UCSD-AML1 (cell line): ENCODE measurements around the gene WDFY3.
"Not testable (repeated sequence)": the region's sequence is repeated elsewhere in the genome, so short reads cannot be mapped to it uniquely, and the experiment has no call there.

Source experiments
- DNase-seq: peaks from one replicate; lab custom pipeline; 2025; ENCODE audit not compliant: unreplicated experiment; lab: John Stamatoyannopoulos, UW

WDFY3 gene

GRCh38 chr4:84681486-84682274 is 284.8 kb downstream of the WDFY3 start:
- peak; percentile 21 for DNase-seq

- no peak for DNase-seq
Observed at GRCh38 chr4:84680956-84681355, 285.5 kb downstream of the WDFY3 start.

GRCh38 chr4:84678976-84679744 is 287.3 kb downstream of the WDFY3 start:
- no peak for DNase-seq

GRCh38 chr4:84677995-84678394 is 288.5 kb downstream of the WDFY3 start:
- no peak for DNase-seq

GRCh38 chr4:84677093-84677492 is 289.4 kb downstream of the WDFY3 start:
- DNase-seq: no peak

- DNase-seq: no peak
Observed at GRCh38 chr4:84673475-84674240, 292.8 kb downstream of the WDFY3 start.

GRCh38 chr4:84672177-84672576 is 294.3 kb downstream of the WDFY3 start:
- DNase-seq: no peak

- no peak for DNase-seq
Observed at GRCh38 chr4:84669201-84669600, 297.3 kb downstream of the WDFY3 start.

GRCh38 chr4:84666439-84666838 is 300.1 kb downstream of the WDFY3 start:
- no peak for DNase-seq

GRCh38 chr4:84664767-84665166 is 301.7 kb downstream of the WDFY3 start:
- DNase-seq: not testable (repeated sequence)

- no peak for DNase-seq
Observed at GRCh38 chr4:84661191-84661939, 305.1 kb downstream of the WDFY3 start.

- DNase-seq: no peak
Observed at GRCh38 chr4:84660606-84661005, 305.9 kb downstream of the WDFY3 start.

GRCh38 chr4:84652478-84652877 is 314.0 kb downstream of the WDFY3 start:
- no peak for DNase-seq

GRCh38 chr4:84651499-84651898 is 315.0 kb downstream of the WDFY3 start:
- no peak for DNase-seq

- DNase-seq: no peak
Observed at GRCh38 chr4:84648863-84649647, 317.4 kb downstream of the WDFY3 start.

- no peak for DNase-seq
Observed at GRCh38 chr4:84648178-84648577, 318.3 kb downstream of the WDFY3 start.

- DNase-seq: no peak
Observed at GRCh38 chr4:84647312-84647884, 319.1 kb downstream of the WDFY3 start.

- no peak for DNase-seq
Observed at GRCh38 chr4:84644087-84644486, 322.4 kb downstream of the WDFY3 start.

- DNase-seq: no peak
Observed at GRCh38 chr4:84639145-84639544, 327.3 kb downstream of the WDFY3 start.

- no peak for DNase-seq
Observed at GRCh38 chr4:84638092-84638491, 328.4 kb downstream of the WDFY3 start.
